IMR-90 (cell line): ENCODE measurements around the gene RPL6. TPM values are rescaled to one million over a fixed set of nuclear protein-coding genes. Genes with fewer than 3 reads are reported as not detected.

Experiments used
- ATAC-seq: fragments of 200-7000 bp; cut with Tn5 transposase; 2 replicates; pipeline ENCODE4 v1.9.1; 2020; ENCODE audit warnings: low read depth, mild to moderate bottlenecking, moderate library complexity
- BruUV-seq: library from RNA; stranded (reverse); fragments of 400-500 nt; replicated peaks from 2 replicates; lab custom pipeline; 2021; lab: Mats Ljungman, UMichigan
- CTCF ChIA-PET: fragments of 300-600 bp; formaldehyde crosslinking; extraction: SDS; loops from one replicate; lab custom pipeline; 2021; ENCODE audit warnings: antibody characterized with exemption; lab: Yijun Ruan, JAX
- POLR2A ChIA-PET: fragments of 300-600 bp; sonication (Branson Sonifier 250); formaldehyde crosslinking; loops from one replicate; lab custom pipeline; 2022; ENCODE audit warnings: antibody characterized with exemption; ENCODE audit not compliant: unreplicated experiment; lab: Charles Lee
- DNase-seq: peaks from one replicate; pipeline ENCODE4 v3.0.0; 2013
- H2AFZ ChIP-seq: replicated peaks from 2 replicates; pipeline ENCODE3; 2013; ENCODE audit warnings: low read length, mild to moderate bottlenecking; ENCODE audit not compliant: poor library complexity
- H2AK5ac ChIP-seq: 2 replicates; pipeline ENCODE4 v1.6.1; 2013; ENCODE audit warnings: low read depth, low read length, inconsistent platforms
- H2AK9ac ChIP-seq: replicated peaks from 2 replicates; pipeline ENCODE3; 2013; ENCODE audit warnings: mild to moderate bottlenecking, low read depth, low read length, moderate library complexity; ENCODE audit not compliant: poor library complexity
- H2BK120ac ChIP-seq: 2 replicates; pipeline ENCODE4 v1.6.1; 2013; ENCODE audit warnings: low read depth, low read length, inconsistent platforms
- H2BK15ac ChIP-seq: 3 replicates; pipeline ENCODE4 v1.6.1; 2013; ENCODE audit warnings: low read depth, low read length, inconsistent platforms
- H2BK20ac ChIP-seq: 2 replicates; pipeline ENCODE4 v1.6.1; 2013; ENCODE audit warnings: low read depth, mild to moderate bottlenecking, inconsistent platforms, low read length, moderate library complexity
- H2BK5ac ChIP-seq: 2 replicates; pipeline ENCODE4 v1.6.1; 2013; ENCODE audit warnings: mild to moderate bottlenecking, low read depth, low read length, inconsistent platforms; ENCODE audit not compliant: poor library complexity, severe bottlenecking
- H3K14ac ChIP-seq: replicated peaks from 2 replicates; pipeline ENCODE4 v1.6.1; 2013; ENCODE audit warnings: low read depth, low read length, inconsistent platforms
- H3K18ac ChIP-seq: 2 replicates; pipeline ENCODE4 v1.6.1; 2013; ENCODE audit warnings: low read depth, low read length, control low read depth
- H3K23ac ChIP-seq: 2 replicates; pipeline ENCODE4 v1.6.1; 2013; ENCODE audit warnings: low read depth, low read length, inconsistent platforms
- H3K27ac ChIP-seq: 2 replicates; pipeline ENCODE4 v1.5.1; 2013; ENCODE audit warnings: mild to moderate bottlenecking, control low read depth, low read length; ENCODE audit not compliant: insufficient read depth
- H3K27me3 ChIP-seq: 2 replicates; pipeline ENCODE4 v1.6.1; 2013; ENCODE audit warnings: low read length; ENCODE audit not compliant: control insufficient read depth, insufficient read depth
- H3K36me3 ChIP-seq: 2 replicates; pipeline ENCODE4 v1.6.1; 2013; ENCODE audit warnings: low read length, mixed read lengths; ENCODE audit not compliant: control insufficient read depth, insufficient read depth
- H3K4ac ChIP-seq: 2 replicates; pipeline ENCODE4 v1.6.1; 2013; ENCODE audit warnings: low read depth, low read length, inconsistent platforms
- H3K4me1 ChIP-seq: 2 replicates; pipeline ENCODE4 v1.6.1; 2013; ENCODE audit warnings: low read length, mixed read lengths; ENCODE audit not compliant: control insufficient read depth, insufficient read depth
- H3K4me2 ChIP-seq: 2 replicates; pipeline ENCODE4 v1.6.1; 2013; ENCODE audit warnings: low read depth, mild to moderate bottlenecking, control low read depth, low read length, moderate library complexity
- H3K4me3 ChIP-seq: 2 replicates; pipeline ENCODE4 v1.5.1; 2013; ENCODE audit warnings: low read depth, mild to moderate bottlenecking, control low read depth, low read length, moderate library complexity; ENCODE audit not compliant: insufficient read depth
- H3K56ac ChIP-seq: 2 replicates; pipeline ENCODE4 v1.6.1; 2013; ENCODE audit warnings: low read length, inconsistent platforms; ENCODE audit not compliant: insufficient read depth; ENCODE audit errors: extremely low read depth
- H3K79me1 ChIP-seq, 2 experiments: 2 replicates each; pipeline ENCODE4 v1.6.1; 2013; ENCODE audit warnings: low read length in 2 of 2, inconsistent platforms in 1 of 2, low read depth in 1 of 2
- H3K9ac ChIP-seq: 2 replicates; pipeline ENCODE4 v1.6.1; 2013; ENCODE audit warnings: low read depth, low read length, control low read depth
- H3K9me1 ChIP-seq: 2 replicates; pipeline ENCODE4 v1.6.1; 2013; ENCODE audit warnings: low read length, inconsistent platforms; ENCODE audit not compliant: insufficient read depth
- H3K9me3 ChIP-seq: 2 replicates; pipeline ENCODE4 v1.6.1; 2013; ENCODE audit warnings: low read length; ENCODE audit not compliant: control insufficient read depth, insufficient read depth
- H4K20me1 ChIP-seq: 2 replicates; pipeline ENCODE4 v1.6.1; 2013; ENCODE audit warnings: low read length, inconsistent platforms; ENCODE audit not compliant: insufficient read depth
- H4K5ac ChIP-seq: 2 replicates; pipeline ENCODE4 v1.6.1; 2013; ENCODE audit warnings: mild to moderate bottlenecking, low read depth, low read length, control low read depth
- H4K8ac ChIP-seq, 2 experiments: 2 replicates each; pipeline ENCODE4 v1.6.1; 2013; ENCODE audit warnings: low read depth in 2 of 2, low read length in 2 of 2, control low read depth in 1 of 2, inconsistent platforms in 1 of 2
- H4K91ac ChIP-seq: 2 replicates; pipeline ENCODE4 v1.6.1; 2013; ENCODE audit warnings: low read depth, low read length, inconsistent platforms; ENCODE audit not compliant: insufficient read depth
- BHLHE40 ChIP-seq: fragments of 150-350 bp; IDR thresholded peaks from 2 replicates; pipeline ENCODE4 v1.6.1; 2016; ENCODE audit warnings: mild to moderate bottlenecking, low read depth, low read length
- CTCF ChIP-seq: conservative IDR thresholded peaks from 2 replicates; pipeline ENCODE4 v1.5.1; 2012; ENCODE audit warnings: mild to moderate bottlenecking, low read depth, low read length, improper control_type of control experiment
- FOS ChIP-seq: fragments of 150-350 bp; IDR thresholded peaks from 2 replicates; pipeline ENCODE4 v1.6.1; 2016; ENCODE audit warnings: low read depth, low read length
- NFE2L2 ChIP-seq: fragments of 150-350 bp; IDR thresholded peaks from 2 replicates; pipeline ENCODE4 v1.6.1; 2016; ENCODE audit warnings: low read depth, mild to moderate bottlenecking, low read length
- RAD21 ChIP-seq: IDR thresholded peaks from 2 replicates; pipeline ENCODE4 v1.6.1; 2012; ENCODE audit warnings: low read length, improper control_type of control experiment
- RCOR1 ChIP-seq: IDR thresholded peaks from 2 replicates; pipeline ENCODE4 v1.6.1; 2012; ENCODE audit warnings: mild to moderate bottlenecking, low read length, improper control_type of control experiment; ENCODE audit not compliant: insufficient replicate concordance
- SMC3 ChIP-seq: fragments of 150-350 bp; IDR thresholded peaks from 2 replicates; pipeline ENCODE4 v1.6.1; 2016; ENCODE audit warnings: low read depth, mild to moderate bottlenecking, antibody characterized with exemption, low read length, moderate library complexity
- USF2 ChIP-seq: fragments of 150-350 bp; IDR thresholded peaks from 2 replicates; pipeline ENCODE4 v1.6.1; 2017; ENCODE audit warnings: mild to moderate bottlenecking, antibody characterized with exemption, low read length, low read depth
- WGBS, 2 experiments: methylation state at CpG; one replicate each; pipeline versions ENCODE4 v1.1.5 to v1.1.7; 2013; ENCODE audit warnings: missing lambda C conversion rate in 2 of 2; ENCODE audit not compliant: insufficient read length in 1 of 2; ENCODE audit errors: extremely low coverage in 2 of 2; 5-methylcytosine and 5-hydroxymethylcytosine counted together
- dilution Hi-C: fragments of 300-500 bp; cut with HindIII; formaldehyde crosslinking; loops from one replicate; pipeline ENCODE4 v1.14.3; 2018; ENCODE audit warnings: low sequenced_read_pairs; ENCODE audit not compliant: unreplicated experiment
- in situ Hi-C: fragments of 300-500 bp; cut with MboI; formaldehyde crosslinking; loops from 3 replicates; pipeline ENCODE4 v1.14.3; 2019; ENCODE audit warnings: low sequenced_read_pairs, inconsistent platforms, mixed read lengths
- intact Hi-C: fragments of 100-400 bp; cut with micrococcal nuclease; formaldehyde crosslinking; loops from 2 replicates; pipeline ENCODE4 v1.10.0; 2022
- polyA plus RNA-seq, 3 experiments: library from polyadenylated mRNA; depleted of rRNA; stranded (reverse); fragments of >200 nt; gene quantifications; 2 replicates each; pipeline ENCODE4 v1.2.3, GENCODE V29; 2012; ENCODE audit warnings: low replicate concordance in 1 of 3
- total RNA-seq: library from RNA; depleted of rRNA; stranded (reverse); fragments of >200 nt; gene quantifications from 2 replicates; pipeline ENCODE4 v1.2.3, GENCODE V29; 2012
- TF ChIP-seq, protein P1 (sequence below): fragments of 150-350 bp; IDR thresholded peaks from 2 replicates; pipeline ENCODE4 v1.6.1; 2016; ENCODE audit warnings: low read depth, mild to moderate bottlenecking, low read length, moderate library complexity, borderline replicate concordance

RPL6 gene
- total and polyA plus RNA-seq, 2 of the 4 experiments (the other 2 are of a cell fraction), result 1,317 to 1,694 TPM

GRCh38 chr12:112361271-112361670 is 48.1 kb downstream of the RPL6 start:
- no peak overlapping the region for H3K4me2 ChIP-seq
- no peak overlapping the region for H3K18ac ChIP-seq
- no peak for ATAC-seq
- WGBS, 2 experiments, result no CpG with 5 or more reads among the region's 4 CpGs
- DNase-seq, result no peak
- H2AK5ac ChIP-seq, result no peak overlapping the region
- CTCF ChIA-PET, result no interaction called here
- H3K27ac ChIP-seq, result no peak overlapping the region
- H3K23ac ChIP-seq, result no peak overlapping the region
- no peak overlapping the region for H2BK15ac ChIP-seq
- no peaks in the 10 kb centered on the region for H3K27me3 ChIP-seq
- peaks cover 21 to 62% of the 10 kb centered on the region in 2 experiments for H3K79me1 ChIP-seq
- no peak overlapping the region for H4K5ac ChIP-seq
- no peak overlapping the region for H4K91ac ChIP-seq
- no peak overlapping the region for H3K4me3 ChIP-seq
- no peak overlapping the region for H2AK9ac ChIP-seq
- H2BK20ac ChIP-seq, result no peak overlapping the region
- dilution Hi-C loops, result no loop called here
- H3K36me3 ChIP-seq, result no peaks in the 10 kb centered on the region
- no peak overlapping the region for H2AFZ ChIP-seq
- no peak overlapping the region for H3K4ac ChIP-seq
- in situ Hi-C loops, result no loop called here
- no peaks in the 10 kb centered on the region for H3K9me1 ChIP-seq
- H4K8ac ChIP-seq, result no peak overlapping the region
- peaks cover 35% of the 10 kb centered on the region for H4K20me1 ChIP-seq
- no peak overlapping the region for H3K14ac ChIP-seq
- no peak overlapping the region for H3K56ac ChIP-seq
- BruUV-seq, result no TSS peak
- POLR2A ChIA-PET, result no interaction called here
- no peaks in the 10 kb centered on the region for H3K9me3 ChIP-seq
- intact Hi-C loops, result loop anchor here (5.0 kb wide), 1 partner anchor 39 kb away; no protein-coding TSS in a partner anchor
- no peaks in the 10 kb centered on the region; the same call in 1 of the 2 replicates for H3K4me1 ChIP-seq
- no peak overlapping the region for H3K9ac ChIP-seq
- H2BK5ac ChIP-seq, result no peak overlapping the region
- TF ChIP-seq BHLHE40, result no peak
- no peak for TF ChIP-seq RCOR1
- TF ChIP-seq CTCF, result no peak
- TF ChIP-seq FOS, result no peak
- no peak for TF ChIP-seq SMC3
- TF ChIP-seq USF2, result no peak
- no peak for TF ChIP-seq RAD21
- TF ChIP-seq, protein P1, sequence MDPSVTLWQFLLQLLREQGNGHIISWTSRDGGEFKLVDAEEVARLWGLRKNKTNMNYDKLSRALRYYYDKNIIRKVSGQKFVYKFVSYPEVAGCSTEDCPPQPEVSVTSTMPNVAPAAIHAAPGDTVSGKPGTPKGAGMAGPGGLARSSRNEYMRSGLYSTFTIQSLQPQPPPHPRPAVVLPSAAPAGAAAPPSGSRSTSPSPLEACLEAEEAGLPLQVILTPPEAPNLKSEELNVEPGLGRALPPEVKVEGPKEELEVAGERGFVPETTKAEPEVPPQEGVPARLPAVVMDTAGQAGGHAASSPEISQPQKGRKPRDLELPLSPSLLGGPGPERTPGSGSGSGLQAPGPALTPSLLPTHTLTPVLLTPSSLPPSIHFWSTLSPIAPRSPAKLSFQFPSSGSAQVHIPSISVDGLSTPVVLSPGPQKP, result no peak
- no peak for TF ChIP-seq NFE2L2
- H2BK120ac ChIP-seq, result no peak overlapping the region
